ENCODE data around the gene EMC9. TPM values are rescaled to one million over a fixed set of nuclear protein-coding genes. Genes with fewer than 3 reads are reported as not detected.

The EMC9 gene
- total RNA-seq, 1 experiment from 2014 or later = 35.3 TPM

- Histone ChIP-seq H3K36me3 (ENCODE audit: insufficient read depth, low read length) (peaks cover 38% of the 10 kb centered on the region), H4K20me1 (ENCODE audit: insufficient read depth, low read depth, low read length) (peaks cover 12% of the 10 kb centered on the region), H2AFZ (ENCODE audit: low read length) (no peak overlapping the region), H3K9me2 (replicated peaks; ENCODE audit: insufficient read depth, low read length) (no peaks in the 10 kb centered on the region), H3K4me1 (ENCODE audit: low read length) (peaks cover 29% of the 10 kb centered on the region), H3K9me3 (ENCODE audit: low read length) (no peaks in the 10 kb centered on the region), H3K4me2 (ENCODE audit: low read depth, low read length, poor library complexity, severe bottlenecking) (no peak overlapping the region), H3K27me3 (ENCODE audit: low read length) (no peaks in the 10 kb centered on the region), H3K4me3 (ENCODE audit: low read length) (no peak overlapping the region), H3K9ac (ENCODE audit: low read length) (0 out of 2 replicates have a peak overlapping the region, but pooled peaks have one; percentile 11), H3K27ac (ENCODE audit: low read length) (no peak overlapping the region), H3K79me2 (ENCODE audit: low read length) (peaks cover 58% of the 10 kb centered on the region)
- no peak for DNase-seq
Measured at GRCh38 chr14:24149302-24149969, 8.0 kb upstream of the EMC9 start.

- Histone ChIP-seq H3K27ac (ENCODE audit: low read length) (peak overlapping the region; percentile 43; the same call in 1 of the 2 replicates), H4K20me1 (ENCODE audit: insufficient read depth, low read depth, low read length) (peaks cover 12% of the 10 kb centered on the region), H3K9me3 (ENCODE audit: low read length) (no peaks in the 10 kb centered on the region), H2AFZ (ENCODE audit: low read length) (no peak overlapping the region), H3K9me2 (replicated peaks; ENCODE audit: insufficient read depth, low read length) (no peaks in the 10 kb centered on the region), H3K4me1 (ENCODE audit: low read length) (peaks cover 43% of the 10 kb centered on the region), H3K4me2 (ENCODE audit: low read depth, low read length, poor library complexity, severe bottlenecking) (peak overlapping the region; percentile 89), H3K27me3 (ENCODE audit: low read length) (no peaks in the 10 kb centered on the region), H3K79me2 (ENCODE audit: low read length) (peaks cover 66% of the 10 kb centered on the region), H3K9ac (ENCODE audit: low read length) (peak overlapping the region; percentile 98), H3K36me3 (ENCODE audit: insufficient read depth, low read length) (peaks cover 38% of the 10 kb centered on the region), H3K4me3 (ENCODE audit: low read length) (peak overlapping the region; percentile 98)
- peak; percentile 72 for DNase-seq
Measured at GRCh38 chr14:24147761-24148428, 6.5 kb upstream of the EMC9 start.

DNA sequence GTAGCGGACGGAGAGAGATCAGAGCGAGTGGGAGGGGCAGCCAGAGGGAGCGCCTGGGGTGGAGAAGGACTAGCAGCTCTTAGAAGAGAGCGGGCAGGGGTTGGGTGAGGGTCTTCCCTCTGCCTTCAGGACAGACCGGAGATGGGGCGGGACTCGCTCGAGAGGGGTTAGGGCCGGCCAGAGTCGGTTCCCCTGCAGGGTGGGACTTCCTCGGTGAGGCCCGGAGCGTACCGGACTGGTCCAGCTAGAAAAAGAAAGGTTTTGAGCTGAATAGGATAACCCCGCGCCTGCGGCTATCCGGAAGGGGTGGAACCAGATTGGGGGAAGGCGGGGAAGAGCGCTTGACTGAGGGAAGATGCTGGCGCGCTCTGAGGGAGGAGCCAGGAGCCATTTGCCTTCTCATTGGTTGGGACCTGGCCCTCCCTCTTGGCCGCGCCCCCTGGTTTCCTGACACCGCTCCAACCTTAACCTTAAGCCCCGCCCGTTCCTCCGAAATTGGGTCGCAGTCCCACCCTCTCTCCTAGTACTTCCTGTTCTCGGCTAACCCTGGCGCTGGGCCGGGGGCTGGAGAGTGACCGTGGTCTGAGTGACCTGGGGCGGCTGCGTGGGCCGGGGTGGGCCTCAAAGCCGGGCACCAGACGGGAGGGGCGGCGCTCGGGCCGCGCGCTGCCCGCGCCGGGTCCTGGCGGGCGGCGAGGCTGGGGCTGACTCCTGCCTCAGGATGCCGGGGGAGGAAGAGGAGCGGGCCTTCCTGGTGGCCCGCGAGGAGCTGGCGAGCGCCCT lies 5.8 kb upstream of the EMC9 start, which contains the start of gene RNF31:
RNF31 (plus strand) TSS at position 521 of the 783 bp plus-strand sequence; CDS start at position 722, 201 bp downstream.
- H4K20me1 ChIP-seq (ENCODE audit: insufficient read depth, low read depth, low read length) = peaks cover 12% of the 10 kb centered on the region
- H3K9me3 ChIP-seq (ENCODE audit: low read length) = no peaks in the 10 kb centered on the region
- peak within 1 kb of the TSS; percentile 89 for H3K4me2 ChIP-seq (ENCODE audit: low read depth, low read length, poor library complexity, severe bottlenecking)
- H3K9me2 ChIP-seq (replicated peaks; ENCODE audit: insufficient read depth, low read length) = no peaks in the 10 kb centered on the region
- peaks cover 66% of the 10 kb centered on the region for H3K79me2 ChIP-seq (ENCODE audit: low read length)
- H3K4me3 ChIP-seq (ENCODE audit: low read length) = peak within 1 kb of the TSS; percentile 98
- H3K27ac ChIP-seq (ENCODE audit: low read length) = peak within 1 kb of the TSS; percentile 82
- peaks cover 49% of the 10 kb centered on the region for H3K4me1 ChIP-seq (ENCODE audit: low read length)
- peak within 1 kb of the TSS; percentile 99 for H3K9ac ChIP-seq (ENCODE audit: low read length)
- H2AFZ ChIP-seq (ENCODE audit: low read length) = peak within 1 kb of the TSS; percentile 73; the same call in 1 of the 2 replicates
- H3K36me3 ChIP-seq (ENCODE audit: insufficient read depth, low read length) = peaks cover 38% of the 10 kb centered on the region
- DNase-seq = peak; percentile 100
- no peaks in the 10 kb centered on the region for H3K27me3 ChIP-seq (ENCODE audit: low read length)

DNA sequence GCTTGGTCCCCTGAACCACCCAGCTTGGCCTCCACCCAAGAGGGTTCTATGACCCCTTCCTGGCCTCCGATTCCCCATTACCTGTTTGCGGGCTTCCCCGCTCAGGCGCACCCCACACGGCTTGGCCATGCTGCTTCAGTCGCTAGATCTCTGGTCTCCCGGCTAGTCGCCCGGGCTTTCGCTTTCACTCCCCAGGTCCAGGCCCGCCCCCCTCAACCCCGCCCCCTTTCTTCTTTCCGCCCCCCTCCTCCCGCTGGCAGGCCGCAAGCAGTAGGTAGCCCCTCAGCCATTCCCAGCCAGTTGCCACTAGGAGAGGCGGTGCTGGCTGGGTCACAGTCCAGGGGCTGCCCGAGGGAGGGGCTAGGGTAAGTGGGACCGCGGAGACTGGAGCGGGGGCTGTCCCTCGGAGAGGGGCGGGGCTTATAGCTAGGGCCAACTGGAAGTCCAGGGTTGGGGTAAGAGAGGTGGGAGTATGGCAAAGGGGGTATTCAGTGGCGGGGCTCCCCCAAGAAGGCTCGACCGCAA lies 5.1 kb upstream of the EMC9 start, which contains the start of gene PSME2:
PSME2 (minus strand) TSS at position 158 of the 525 bp plus-strand sequence; CDS start at position 129, 29 bp downstream.
- H3K36me3 ChIP-seq (ENCODE audit: insufficient read depth, low read length) = peaks cover 33% of the 10 kb centered on the region
- peaks cover 54% of the 10 kb centered on the region for H3K4me1 ChIP-seq (ENCODE audit: low read length)
- H3K9me2 ChIP-seq (replicated peaks; ENCODE audit: insufficient read depth, low read length) = no peaks in the 10 kb centered on the region
- H3K9me3 ChIP-seq (ENCODE audit: low read length) = no peaks in the 10 kb centered on the region
- peak within 1 kb of the TSS; percentile 82 for H3K27ac ChIP-seq (ENCODE audit: low read length)
- peak within 1 kb of the TSS; percentile 89 for H3K4me2 ChIP-seq (ENCODE audit: low read depth, low read length, poor library complexity, severe bottlenecking)
- no peaks in the 10 kb centered on the region for H3K27me3 ChIP-seq (ENCODE audit: low read length)
- H3K79me2 ChIP-seq (ENCODE audit: low read length) = peaks cover 66% of the 10 kb centered on the region
- H2AFZ ChIP-seq (ENCODE audit: low read length) = peak within 1 kb of the TSS; percentile 73; the same call in 1 of the 2 replicates
- H3K9ac ChIP-seq (ENCODE audit: low read length) = peak within 1 kb of the TSS; percentile 99
- peak within 1 kb of the TSS; percentile 98 for H3K4me3 ChIP-seq (ENCODE audit: low read length)
- peak; percentile 99 for DNase-seq
- peaks cover 12% of the 10 kb centered on the region for H4K20me1 ChIP-seq (ENCODE audit: insufficient read depth, low read depth, low read length)

DNA sequence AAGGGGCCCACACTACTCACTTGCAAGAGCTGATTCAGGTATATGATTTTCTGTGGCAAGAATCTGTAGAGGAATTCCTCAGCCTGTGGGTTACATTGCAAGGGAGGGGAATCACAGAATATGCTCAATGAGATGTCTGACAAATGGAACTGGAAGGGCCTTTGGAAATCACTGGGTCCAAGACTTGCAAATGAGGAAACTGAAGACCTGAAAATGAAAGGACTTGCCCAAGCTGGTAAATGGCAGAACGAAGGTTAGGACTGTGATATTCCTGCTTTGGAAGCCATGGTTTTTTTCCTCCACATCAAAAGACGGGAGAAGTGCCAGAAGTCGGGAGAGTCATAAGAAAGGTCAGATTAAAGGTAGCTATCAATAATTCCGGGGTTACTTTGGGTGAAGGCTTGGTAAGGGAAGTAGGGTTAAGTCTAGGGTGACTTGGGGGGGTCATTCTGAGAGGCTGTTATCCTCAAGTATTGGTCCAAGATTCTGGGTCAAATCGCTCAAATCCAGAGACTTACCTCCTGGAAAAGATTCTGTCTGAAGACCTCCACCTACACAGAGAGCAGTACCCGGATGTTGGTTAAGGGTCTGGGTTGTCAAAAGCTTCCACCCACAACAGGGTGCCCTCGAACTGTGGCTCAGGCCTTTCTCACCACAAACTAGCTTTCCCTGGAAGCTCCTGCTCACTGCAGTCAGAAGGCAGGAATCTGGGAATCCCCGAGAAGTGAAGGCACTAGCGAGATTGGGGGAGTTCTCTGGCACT lies 4.5 kb upstream of the EMC9 start:
- Histone ChIP-seq H3K36me3 (ENCODE audit: insufficient read depth, low read length) (peaks cover 26% of the 10 kb centered on the region), H4K20me1 (ENCODE audit: insufficient read depth, low read depth, low read length) (peaks cover 12% of the 10 kb centered on the region), H3K79me2 (ENCODE audit: low read length) (peaks cover 67% of the 10 kb centered on the region), H3K4me3 (ENCODE audit: low read length) (peak overlapping the region; percentile 98), H3K27me3 (ENCODE audit: low read length) (no peaks in the 10 kb centered on the region), H3K9ac (ENCODE audit: low read length) (peak overlapping the region; percentile 99), H3K27ac (ENCODE audit: low read length) (peak overlapping the region; percentile 82), H3K9me2 (replicated peaks; ENCODE audit: insufficient read depth, low read length) (no peaks in the 10 kb centered on the region), H3K4me1 (ENCODE audit: low read length) (peaks cover 54% of the 10 kb centered on the region), H3K9me3 (ENCODE audit: low read length) (no peaks in the 10 kb centered on the region), H2AFZ (ENCODE audit: low read length) (peak overlapping the region; percentile 34; the same call in 1 of the 2 replicates), H3K4me2 (ENCODE audit: low read depth, low read length, poor library complexity, severe bottlenecking) (peak overlapping the region; percentile 89)
- peak; percentile 73 for DNase-seq

GRCh38 chr14:24145219-24145618 lies 3.8 kb upstream of the EMC9 start:
- H3K36me3 ChIP-seq (ENCODE audit: insufficient read depth, low read length) = peaks cover 20% of the 10 kb centered on the region
- DNase-seq = no peak
- peaks cover 67% of the 10 kb centered on the region for H3K79me2 ChIP-seq (ENCODE audit: low read length)
- H3K4me1 ChIP-seq (ENCODE audit: low read length) = peaks cover 54% of the 10 kb centered on the region
- peak overlapping the region; percentile 98 for H3K4me3 ChIP-seq (ENCODE audit: low read length)
- H3K4me2 ChIP-seq (ENCODE audit: low read depth, low read length, poor library complexity, severe bottlenecking) = peak overlapping the region; percentile 89
- H3K9me2 ChIP-seq (replicated peaks; ENCODE audit: insufficient read depth, low read length) = no peaks in the 10 kb centered on the region
- H3K9me3 ChIP-seq (ENCODE audit: low read length) = no peaks in the 10 kb centered on the region
- H2AFZ ChIP-seq (ENCODE audit: low read length) = no peak overlapping the region
- H4K20me1 ChIP-seq (ENCODE audit: insufficient read depth, low read depth, low read length) = peaks cover 12% of the 10 kb centered on the region
- peak overlapping the region; percentile 99 for H3K9ac ChIP-seq (ENCODE audit: low read length)
- H3K27me3 ChIP-seq (ENCODE audit: low read length) = no peaks in the 10 kb centered on the region
- peak overlapping the region; percentile 82 for H3K27ac ChIP-seq (ENCODE audit: low read length)

- Histone ChIP-seq H3K27ac (ENCODE audit: low read length) (no peak overlapping the region), H4K20me1 (ENCODE audit: insufficient read depth, low read depth, low read length) (peaks cover 12% of the 10 kb centered on the region), H3K27me3 (ENCODE audit: low read length) (no peaks in the 10 kb centered on the region), H3K4me3 (ENCODE audit: low read length) (no peak overlapping the region; the same call in 1 of the 2 replicates), H3K36me3 (ENCODE audit: insufficient read depth, low read length) (peaks cover 16% of the 10 kb centered on the region), H3K79me2 (ENCODE audit: low read length) (peaks cover 66% of the 10 kb centered on the region), H3K4me1 (ENCODE audit: low read length) (peaks cover 58% of the 10 kb centered on the region), H3K9me3 (ENCODE audit: low read length) (no peaks in the 10 kb centered on the region), H2AFZ (ENCODE audit: low read length) (no peak overlapping the region), H3K9ac (ENCODE audit: low read length) (peak overlapping the region; percentile 99; the same call in 1 of the 2 replicates), H3K9me2 (replicated peaks; ENCODE audit: insufficient read depth, low read length) (no peaks in the 10 kb centered on the region), H3K4me2 (ENCODE audit: low read depth, low read length, poor library complexity, severe bottlenecking) (peak overlapping the region; percentile 89)
- DNase-seq = no peak
Measured at GRCh38 chr14:24144451-24144850, 3.1 kb upstream of the EMC9 start.
